ENCODE measurements around the gene CDC42EP5.

The CDC42EP5 gene

GRCh38 chr19:54451331-54451871, 21.7 kb downstream of the CDC42EP5 start:
- Histone ChIP-seq H2AK5ac (ENCODE audit: low read length, severe bottlenecking) (no peak overlapping the region), H3K9ac (ENCODE audit: low read length) (peak overlapping the region; percentile 100), H2BK120ac (ENCODE audit: low read depth, low read length) (no peak overlapping the region), H3K9me3 (ENCODE audit: control insufficient read depth, low read length) (no peaks in the 10 kb centered on the region), H2BK5ac (ENCODE audit: low read depth, low read length, poor library complexity, severe bottlenecking) (no peak overlapping the region), H3K27ac (ENCODE audit: low read length, poor library complexity, severe bottlenecking) (peak overlapping the region; percentile 62), H3K23ac (ENCODE audit: low read length in 2 of 2) (peak overlapping the region in 1 of 2 experiments; percentile 48), H2BK15ac (ENCODE audit: low read depth, poor library complexity, severe bottlenecking) (no peak overlapping the region), H3K4me2 (ENCODE audit: low read length, poor library complexity, severe bottlenecking) (peak overlapping the region; percentile 78), H2AFZ (ENCODE audit: low read depth, low read length) (no peak overlapping the region), H3K4ac (ENCODE audit: low read depth in 1 of 2, low read length in 2 of 2) (no peak overlapping the region), H4K91ac (ENCODE audit: low read length) (no peak overlapping the region), H3K36me3 (ENCODE audit: control insufficient read depth in 1 of 2, insufficient read depth in 2 of 2, low read depth in 1 of 2, low read length in 2 of 2) (peaks cover 49 to 58% of the 10 kb centered on the region in 2 experiments), H3K18ac (ENCODE audit: low read depth in 1 of 2, low read length in 2 of 2) (no peak overlapping the region), H3K14ac (ENCODE audit: low read length in 2 of 2) (no peak overlapping the region), H2BK12ac (ENCODE audit: low read length in 2 of 2) (peak overlapping the region in 1 of 2 experiments; percentile 54), H3K27me3 (ENCODE audit: control insufficient read depth in 1 of 2, insufficient read depth in 1 of 2, low read length in 2 of 2) (no peaks in the 10 kb centered on the region), H3K79me1 (replicated peaks; ENCODE audit: low read length, poor library complexity, severe bottlenecking) (peaks cover 26% of the 10 kb centered on the region), H3K4me1 (ENCODE audit: control insufficient read depth, insufficient read depth, low read depth, low read length) (peaks cover 19% of the 10 kb centered on the region), H4K8ac (ENCODE audit: low read length) (no peak overlapping the region), H3K4me3 (ENCODE audit: insufficient read depth in 1 of 2, low read depth in 1 of 2, low read length in 2 of 2) (peak overlapping the region in 1 of 2 experiments; percentile 97)
- peak; percentile 36 for DNase-seq
- WGBS, result 92% methylated on average over 9 of the region's 9 CpGs

DNA sequence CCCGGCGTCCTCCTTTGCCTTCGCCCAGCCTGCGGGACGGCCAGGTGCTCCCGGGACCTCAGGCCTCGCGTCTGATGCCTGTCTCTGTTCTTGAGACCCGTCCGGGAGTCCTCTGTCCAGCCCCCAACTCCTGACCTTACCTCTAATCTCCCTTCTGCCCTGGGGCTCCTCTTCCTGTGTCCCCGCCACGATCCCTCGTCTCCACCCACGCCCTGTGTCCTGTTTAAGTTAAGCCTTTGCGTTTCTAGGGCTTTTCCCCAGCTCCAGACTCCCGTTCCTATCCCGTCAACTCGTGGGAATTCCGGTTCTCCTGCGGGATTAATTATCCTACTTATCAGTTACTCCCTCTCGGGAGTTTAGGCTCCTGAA, 23.4 kb downstream of the CDC42EP5 start:
- Histone ChIP-seq H2BK12ac (ENCODE audit: low read length in 2 of 2) (peak overlapping the region in 1 of 2 experiments; percentile 12), H3K18ac (ENCODE audit: low read depth in 1 of 2, low read length in 2 of 2) (peak overlapping the region; percentile 99 to 100), H3K4me2 (ENCODE audit: low read length, poor library complexity, severe bottlenecking) (peak overlapping the region; percentile 55), H2BK120ac (ENCODE audit: low read depth, low read length) (peak overlapping the region; percentile 45), H2BK15ac (ENCODE audit: low read depth, poor library complexity, severe bottlenecking) (peak overlapping the region; percentile 3), H3K27ac (ENCODE audit: low read length, poor library complexity, severe bottlenecking) (peak overlapping the region; percentile 83), H2AK5ac (ENCODE audit: low read length, severe bottlenecking) (peak overlapping the region; percentile 58), H2BK5ac (ENCODE audit: low read depth, low read length, poor library complexity, severe bottlenecking) (peak overlapping the region; percentile 94), H3K9me3 (ENCODE audit: control insufficient read depth, low read length) (no peaks in the 10 kb centered on the region), H3K4ac (ENCODE audit: low read depth in 1 of 2, low read length in 2 of 2) (peak overlapping the region; percentile 77 to 85), H2AFZ (ENCODE audit: low read depth, low read length) (no peak overlapping the region), H3K23ac (ENCODE audit: low read length in 2 of 2) (peak overlapping the region in 1 of 2 experiments; percentile 93), H3K27me3 (ENCODE audit: control insufficient read depth in 1 of 2, insufficient read depth in 1 of 2, low read length in 2 of 2) (no peaks in the 10 kb centered on the region), H3K79me1 (replicated peaks; ENCODE audit: low read length, poor library complexity, severe bottlenecking) (peaks cover 17% of the 10 kb centered on the region), H3K4me1 (ENCODE audit: control insufficient read depth, insufficient read depth, low read depth, low read length) (peaks cover 19% of the 10 kb centered on the region), H4K8ac (ENCODE audit: low read length) (peak overlapping the region; percentile 99), H3K36me3 (ENCODE audit: control insufficient read depth in 1 of 2, insufficient read depth in 2 of 2, low read depth in 1 of 2, low read length in 2 of 2) (peaks cover 34 to 53% of the 10 kb centered on the region in 2 experiments), H3K4me3 (ENCODE audit: insufficient read depth in 1 of 2, low read depth in 1 of 2, low read length in 2 of 2) (peak overlapping the region; percentile 96 to 97), H3K14ac (ENCODE audit: low read length in 2 of 2) (peak overlapping the region in 1 of 2 experiments; percentile 85), H3K9ac (ENCODE audit: low read length) (peak overlapping the region; percentile 100), H4K91ac (ENCODE audit: low read length) (peak overlapping the region; percentile 55)
- WGBS, result under 1% methylated on average over 21 of the region's 21 CpGs
- peak; percentile 58 for DNase-seq

DNA sequence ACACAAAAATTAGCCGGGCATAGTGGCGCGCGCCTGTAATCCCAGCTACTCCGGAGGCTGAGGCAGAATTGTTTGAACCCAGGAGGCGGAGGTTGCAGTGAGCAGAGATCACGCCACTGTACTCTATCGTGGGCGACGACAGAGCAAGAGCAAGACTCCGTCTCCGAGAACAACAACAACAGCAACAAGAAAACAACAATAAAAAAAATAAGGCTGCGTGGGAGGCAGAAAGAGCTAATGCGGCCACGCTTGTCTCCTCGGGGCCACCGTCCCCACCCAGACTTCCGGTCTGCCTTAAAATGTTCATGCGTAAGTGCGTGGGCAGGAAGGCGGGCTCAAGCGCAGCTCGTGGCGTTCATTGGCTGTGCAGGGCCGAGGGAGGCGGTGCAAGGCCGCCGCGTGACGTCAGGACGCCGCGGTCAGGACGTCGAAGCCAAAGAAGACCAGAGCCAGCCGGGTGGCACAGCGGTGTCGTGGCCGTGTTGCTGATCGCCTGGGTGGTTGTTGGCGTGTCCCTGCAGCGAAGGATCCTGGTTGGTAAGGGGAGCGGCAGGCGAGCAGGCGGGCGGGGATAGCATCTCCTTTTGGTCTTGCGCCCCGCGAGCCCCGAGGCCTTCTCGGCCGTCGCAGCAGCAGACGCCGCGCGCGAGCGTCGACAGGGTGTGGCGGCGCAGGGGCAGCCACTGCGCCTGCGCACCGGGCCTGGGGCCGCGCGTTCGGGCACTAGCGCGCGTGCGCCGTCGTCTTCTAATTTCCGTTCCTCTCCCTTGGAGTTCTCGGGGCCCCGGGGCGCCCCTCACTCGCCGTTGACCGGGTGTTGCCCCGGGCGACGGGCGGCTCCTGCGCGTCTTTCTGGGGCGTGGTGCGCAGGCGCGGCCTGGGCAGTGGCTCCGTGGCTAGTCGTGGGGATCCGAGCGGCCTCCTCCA, 24.1 kb downstream of the CDC42EP5 start, which contains the start of gene LENG8:
LENG8 (plus strand) TSS at position 426 of the 927 bp plus-strand sequence. CDS start 2,146 bp downstream, outside the sequence.
- H2BK120ac ChIP-seq (ENCODE audit: low read depth, low read length), result peak within 1 kb of the TSS; percentile 93
- peak within 1 kb of the TSS; percentile 100 for H3K9ac ChIP-seq (ENCODE audit: low read length)
- peak within 1 kb of the TSS; percentile 72 for H3K4me2 ChIP-seq (ENCODE audit: low read length, poor library complexity, severe bottlenecking)
- peak within 1 kb of the TSS; percentile 91 for H2BK15ac ChIP-seq (ENCODE audit: low read depth, poor library complexity, severe bottlenecking)
- H2BK5ac ChIP-seq (ENCODE audit: low read depth, low read length, poor library complexity, severe bottlenecking), result peak within 1 kb of the TSS; percentile 94
- no peaks in the 10 kb centered on the region for H3K27me3 ChIP-seq (ENCODE audit: control insufficient read depth in 1 of 2, insufficient read depth in 1 of 2, low read length in 2 of 2)
- WGBS, result under 1% methylated on average over 83 of the region's 96 CpGs
- no peaks in the 10 kb centered on the region for H3K9me3 ChIP-seq (ENCODE audit: control insufficient read depth, low read length)
- peak within 1 kb of the TSS; percentile 92 to 98 for H3K4ac ChIP-seq (ENCODE audit: low read depth in 1 of 2, low read length in 2 of 2)
- peak within 1 kb of the TSS in 1 of 2 experiments; percentile 94 for H3K23ac ChIP-seq (ENCODE audit: low read length in 2 of 2)
- peak within 1 kb of the TSS; percentile 96 to 97 for H3K4me3 ChIP-seq (ENCODE audit: insufficient read depth in 1 of 2, low read depth in 1 of 2, low read length in 2 of 2)
- peak within 1 kb of the TSS; percentile 97 for H3K27ac ChIP-seq (ENCODE audit: low read length, poor library complexity, severe bottlenecking)
- H4K91ac ChIP-seq (ENCODE audit: low read length), result peak within 1 kb of the TSS; percentile 100
- peak within 1 kb of the TSS; percentile 58 for H2AK5ac ChIP-seq (ENCODE audit: low read length, severe bottlenecking)
- peak within 1 kb of the TSS; percentile 99 to 100 for H3K18ac ChIP-seq (ENCODE audit: low read depth in 1 of 2, low read length in 2 of 2)
- peaks cover 19% of the 10 kb centered on the region for H3K4me1 ChIP-seq (ENCODE audit: control insufficient read depth, insufficient read depth, low read depth, low read length)
- peak within 1 kb of the TSS; percentile 99 for H4K8ac ChIP-seq (ENCODE audit: low read length)
- H3K79me1 ChIP-seq (replicated peaks; ENCODE audit: low read length, poor library complexity, severe bottlenecking), result peaks cover 11% of the 10 kb centered on the region
- peak within 1 kb of the TSS in 1 of 2 experiments; percentile 100 for H3K14ac ChIP-seq (ENCODE audit: low read length in 2 of 2)
- peak; percentile 98 for DNase-seq
- H3K36me3 ChIP-seq (ENCODE audit: control insufficient read depth in 1 of 2, insufficient read depth in 2 of 2, low read depth in 1 of 2, low read length in 2 of 2), result peaks cover 30 to 51% of the 10 kb centered on the region in 2 experiments
- peak within 1 kb of the TSS; percentile 60 for H2AFZ ChIP-seq (ENCODE audit: low read depth, low read length)
- peak within 1 kb of the TSS; percentile 42 to 91 for H2BK12ac ChIP-seq (ENCODE audit: low read length in 2 of 2)

Data from mesenchymal stem cell (in vitro differentiated cells and primary cell).